Esophagus muscularis mucosa (tissue), 4 donors: Measurements from ENCODE around the gene CFAP206. TPM values are rescaled to one million over a fixed set of nuclear protein-coding genes. Genes with fewer than 3 reads are reported as not detected.

Experiments used
- DNase-seq: peaks from one replicate; pipeline ENCODE4 v3.0.0-alpha.2; 2017; ENCODE audit errors: extremely low spot score
- H3K27ac ChIP-seq, 4 donors: fragments of 200-600 bp; sonication (generic); replicated peaks in 1 of 4; 1 replicate in 3 of 4; 2 replicates in 1 of 4; pipeline ENCODE4 v1.5.1; 2016 to 2019; ENCODE audit warnings: mild to moderate bottlenecking in 1 of 4
- H3K27me3 ChIP-seq, 4 donors: fragments of 200-600 bp; sonication (generic); one replicate each; pipeline versions ENCODE4 v1.5.1 to v1.6.0; 2016 to 2019
- H3K36me3 ChIP-seq, 4 donors: fragments of 200-600 bp; sonication (generic); one replicate each; pipeline ENCODE4 v1.5.1; 2016 to 2019
- H3K4me1 ChIP-seq, 4 donors: fragments of 200-600 bp; sonication (generic); one replicate each; pipeline ENCODE4 v1.5.1; 2016 to 2019
- H3K4me3 ChIP-seq, 4 donors: fragments of 200-600 bp; sonication (generic); 1 replicate in 2 of 4; 2 replicates in 2 of 4; pipeline ENCODE4 v1.5.1; 2016 to 2019; ENCODE audit warnings: mild to moderate bottlenecking in 4 of 4, moderate library complexity in 1 of 4
- H3K9me3 ChIP-seq, 4 donors: fragments of 200-600 bp; sonication (generic); 1 replicate in 3 of 4; 2 replicates in 1 of 4; pipeline ENCODE4 v1.5.1; 2016 to 2019
- EP300 ChIP-seq: sonication (generic); formaldehyde crosslinking; IDR thresholded peaks from one replicate; pipeline ENCODE4 v1.6.1; 2017; ENCODE audit warnings: antibody characterized with exemption
- POLR2A ChIP-seq: fragments of 450-650 bp; IDR thresholded peaks from one replicate; pipeline ENCODE4 v1.6.1; 2017; ENCODE audit warnings: antibody characterized with exemption, moderate library complexity, mild to moderate bottlenecking, low read depth
- POLR2AphosphoS5 ChIP-seq, 2 donors: sonication (generic); formaldehyde crosslinking; IDR thresholded peaks; one replicate each; pipeline ENCODE4 v1.6.1; 2017; ENCODE audit warnings: antibody characterized with exemption in 2 of 2
- WGBS: methylation state at CpG from one replicate; pipeline ENCODE4 v1.1.5; 2018; 5-methylcytosine and 5-hydroxymethylcytosine counted together
- intact Hi-C: fragments of 100-400 bp; cut with DNase I; formaldehyde crosslinking; loops from one replicate; pipeline ENCODE4 v1.15.1; 2023
- total RNA-seq, 4 donors: library from RNA; depleted of rRNA; stranded (reverse); fragments of >200 nt; gene quantifications; one replicate each; pipeline versions ENCODE4 v1.1.0 to v1.2.1, GENCODE V29; 2016
- TF ChIP-seq, protein P1 (sequence below), 3 experiments: fragments of 200-600 bp in 2 of 3; fragments of 450-650 bp in 1 of 3; sonication (generic) in 2 of 3; IDR thresholded peaks; one replicate each; pipeline ENCODE4 v1.5.1; 2017 to 2019; ENCODE audit warnings: antibody characterized with exemption in 3 of 3, mild to moderate bottlenecking in 2 of 3, moderate library complexity in 1 of 3

Gene CFAP206
- total RNA-seq, result under 1 TPM in 2 of 4 donors, not detected in 2; 0.23 to 0.26 TPM

DNA sequence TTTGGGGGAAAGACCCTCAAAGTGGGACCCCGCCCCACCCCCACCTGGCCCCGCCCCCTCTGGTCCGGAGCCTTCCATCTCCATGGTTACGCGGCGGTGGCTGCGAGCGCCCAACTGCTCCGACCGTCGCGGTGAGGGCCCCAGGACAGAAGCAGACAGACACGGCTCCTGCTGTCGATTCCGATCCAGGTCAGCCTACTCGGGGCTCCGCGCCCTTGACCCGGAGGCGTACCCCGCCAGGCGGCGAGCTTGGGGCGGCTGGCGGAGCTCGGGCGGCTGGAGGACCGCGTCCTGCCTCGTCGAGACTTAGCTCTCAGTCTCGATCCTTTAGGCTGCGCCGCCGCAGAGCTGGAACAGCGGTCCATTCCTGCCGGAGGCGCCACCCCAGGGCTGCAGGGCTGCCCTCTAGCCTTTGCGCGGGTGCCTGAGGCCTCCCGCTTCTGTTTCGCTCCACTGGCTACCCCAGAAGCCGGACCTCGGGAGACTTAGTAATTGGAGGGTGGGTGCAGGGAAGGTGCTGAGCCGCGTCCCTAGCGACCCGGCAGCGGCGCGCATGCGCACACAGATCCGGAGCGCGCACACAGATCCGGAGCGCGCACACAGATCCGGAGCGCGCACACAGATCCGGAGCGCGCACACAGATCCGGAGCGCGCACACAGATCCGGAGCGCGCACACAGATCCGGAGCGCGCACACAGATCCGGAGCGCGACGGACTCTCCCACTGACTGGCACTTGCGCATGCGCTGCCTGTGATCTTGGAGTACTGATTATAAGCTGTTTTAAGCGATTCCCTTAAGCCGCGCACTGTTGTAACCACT, at the start of gene CFAP206:
Gene CFAP206 (plus strand): TSS at position 72 of the 820 bp plus-strand sequence. CDS start 1,868 bp downstream, outside the sequence.
- under 1% methylated on average over 68 of the region's 82 CpGs for WGBS
- H3K9me3 ChIP-seq, result no peaks in the 10 kb centered on the region

GRCh38 chr6:87364602-87365252, 43.0 kb upstream of the CFAP206 start:
- WGBS, result 55% methylated on average over 5 of the region's 5 CpGs
- H3K4me3 ChIP-seq, result no peak overlapping the region
- H3K27ac ChIP-seq, result no peak overlapping the region
- no peaks in the 10 kb centered on the region for H3K4me1 ChIP-seq
- no peaks in the 10 kb centered on the region for H3K27me3 ChIP-seq
- no peak for TF ChIP-seq EP300
- TF ChIP-seq, protein P1, sequence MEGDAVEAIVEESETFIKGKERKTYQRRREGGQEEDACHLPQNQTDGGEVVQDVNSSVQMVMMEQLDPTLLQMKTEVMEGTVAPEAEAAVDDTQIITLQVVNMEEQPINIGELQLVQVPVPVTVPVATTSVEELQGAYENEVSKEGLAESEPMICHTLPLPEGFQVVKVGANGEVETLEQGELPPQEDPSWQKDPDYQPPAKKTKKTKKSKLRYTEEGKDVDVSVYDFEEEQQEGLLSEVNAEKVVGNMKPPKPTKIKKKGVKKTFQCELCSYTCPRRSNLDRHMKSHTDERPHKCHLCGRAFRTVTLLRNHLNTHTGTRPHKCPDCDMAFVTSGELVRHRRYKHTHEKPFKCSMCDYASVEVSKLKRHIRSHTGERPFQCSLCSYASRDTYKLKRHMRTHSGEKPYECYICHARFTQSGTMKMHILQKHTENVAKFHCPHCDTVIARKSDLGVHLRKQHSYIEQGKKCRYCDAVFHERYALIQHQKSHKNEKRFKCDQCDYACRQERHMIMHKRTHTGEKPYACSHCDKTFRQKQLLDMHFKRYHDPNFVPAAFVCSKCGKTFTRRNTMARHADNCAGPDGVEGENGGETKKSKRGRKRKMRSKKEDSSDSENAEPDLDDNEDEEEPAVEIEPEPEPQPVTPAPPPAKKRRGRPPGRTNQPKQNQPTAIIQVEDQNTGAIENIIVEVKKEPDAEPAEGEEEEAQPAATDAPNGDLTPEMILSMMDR (IDR thresholded peaks at IDR 0.05), result no peak
- TF ChIP-seq POLR2A, result no peak
- no peak for TF ChIP-seq POLR2AphosphoS5 (IDR thresholded peaks at IDR 0.05)
- DNase-seq, result no peak
- H3K9me3 ChIP-seq, result no peaks in the 10 kb centered on the region
- intact Hi-C loops, result no loop called here
- H3K36me3 ChIP-seq, result no peaks in the 10 kb centered on the region

More for the DNA sequence above, at the start of gene CFAP206:
- no peak for DNase-seq
- H3K4me3 ChIP-seq, result peak within 1 kb of the TSS; percentile 72 to 89 (median 84)
- intact Hi-C loops, result loop anchor here (5.0 kb wide), 2 partner anchors 64 to 179 kb away; partner anchors contain the start of genes RARS2 and SLC35A1
- H3K27me3 ChIP-seq, result no peaks in the 10 kb centered on the region
- H3K27ac ChIP-seq, result peak within 1 kb of the TSS; percentile 73 to 87 (median 82)
- peaks cover 4 to 11% (median 7%) of the 10 kb centered on the region in 4 donors for H3K4me1 ChIP-seq
- no peaks in the 10 kb centered on the region for H3K36me3 ChIP-seq
- TF ChIP-seq EP300 (no peak), POLR2AphosphoS5 (IDR thresholded peaks at IDR 0.05) (peak; percentile 26 to 38)

DNA sequence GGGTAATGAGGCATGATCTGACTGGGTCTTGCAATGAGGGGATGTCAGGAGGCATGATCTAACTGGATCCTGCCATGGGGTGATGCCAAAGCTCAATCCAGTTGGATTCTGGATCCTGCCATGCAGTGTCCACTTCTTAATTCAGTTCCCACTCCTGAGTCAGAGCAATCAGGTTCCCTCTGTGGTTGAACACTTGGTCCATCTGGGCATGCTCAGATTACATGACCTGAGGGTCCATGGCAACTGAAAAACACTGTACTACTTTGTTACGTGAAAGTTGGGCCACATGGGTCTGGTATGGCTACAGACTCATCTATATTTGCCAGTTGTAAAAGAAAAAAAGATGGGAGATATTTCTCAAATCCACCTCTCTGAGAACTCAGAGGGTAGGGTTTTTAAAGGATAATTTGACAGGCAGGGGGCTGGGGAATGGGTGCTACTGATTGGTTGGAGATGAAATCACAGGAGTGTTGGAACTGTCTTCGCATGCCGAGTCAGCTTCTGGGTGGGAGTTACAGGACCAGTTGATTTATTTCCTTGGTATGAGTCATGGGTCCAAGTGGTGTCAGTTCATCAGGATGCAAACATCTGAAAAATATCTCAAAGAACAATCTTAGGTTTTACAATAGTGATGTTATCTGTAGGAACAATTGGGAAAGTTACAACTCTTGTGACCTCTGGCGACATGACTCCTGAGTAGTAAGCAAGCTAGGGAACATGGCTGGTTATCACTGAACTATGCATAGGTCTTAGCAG, 41.5 kb upstream of the CFAP206 start:
- WGBS, result 95% methylated on average over 4 of the region's 4 CpGs
- Histone ChIP-seq H3K36me3 (no peaks in the 10 kb centered on the region), H3K27ac (no peak overlapping the region), H3K4me1 (no peaks in the 10 kb centered on the region), H3K4me3 (no peak overlapping the region), H3K9me3 (no peaks in the 10 kb centered on the region), H3K27me3 (no peaks in the 10 kb centered on the region)
- DNase-seq, result no peak
- intact Hi-C loops, result no loop called here
- no peak for TF ChIP-seq EP300

GRCh38 chr6:87366899-87367298, 40.9 kb upstream of the CFAP206 start:
- 62% methylated on average over 3 of the region's 3 CpGs for WGBS
- no peaks in the 10 kb centered on the region for H3K27me3 ChIP-seq
- TF ChIP-seq POLR2A (no peak), POLR2AphosphoS5 (IDR thresholded peaks at IDR 0.05) (no peak), EP300 (no peak)
- TF ChIP-seq, protein P1 (IDR thresholded peaks at IDR 0.05), result no peak
- intact Hi-C loops, result no loop called here
- no peak for DNase-seq
- H3K36me3 ChIP-seq, result no peaks in the 10 kb centered on the region
- H3K4me3 ChIP-seq, result no peak overlapping the region
- H3K9me3 ChIP-seq, result no peaks in the 10 kb centered on the region
- no peaks in the 10 kb centered on the region for H3K4me1 ChIP-seq
- H3K27ac ChIP-seq, result no peak overlapping the region

- 100% methylated on average over 2 of the region's 2 CpGs for WGBS
- no peak for DNase-seq
- H3K36me3 ChIP-seq, result no peaks in the 10 kb centered on the region
- no peak overlapping the region for H3K4me3 ChIP-seq
- intact Hi-C loops, result no loop called here
- no peak overlapping the region for H3K27ac ChIP-seq
- TF ChIP-seq, protein P1 (IDR thresholded peaks at IDR 0.05), result no peak
- TF ChIP-seq POLR2AphosphoS5 (IDR thresholded peaks at IDR 0.05), result no peak
- TF ChIP-seq EP300, result no peak
- TF ChIP-seq POLR2A, result no peak
- no peaks in the 10 kb centered on the region for H3K4me1 ChIP-seq
- peaks cover 0 to 4% (median 0%) of the 10 kb centered on the region in 4 donors for H3K9me3 ChIP-seq
- no peaks in the 10 kb centered on the region for H3K27me3 ChIP-seq
Measured at GRCh38 chr6:87373377-87373776, 34.4 kb upstream of the CFAP206 start.
